Measurements from ENCODE around the gene TAF8. TPM values are rescaled to one million over a fixed set of nuclear protein-coding genes. Genes with fewer than 3 reads are reported as not detected.

Gene TAF8
- total and polyA plus RNA-seq, 8 donors, result 3.8 to 24.6 (median 12.6) TPM

- no peak overlapping the region for H3K4me3 ChIP-seq
- no peaks in the 10 kb centered on the region for H3K9me3 ChIP-seq
- no peaks in the 10 kb centered on the region for H3K27me3 ChIP-seq
- H3K36me3 ChIP-seq, result peaks cover 8 to 45% (median 31%) of the 10 kb centered on the region in 4 donors
- TF ChIP-seq POLR2AphosphoS5 (IDR thresholded peaks at IDR 0.05) (no peak), EP300 (IDR thresholded peaks at IDR 0.05) (no peak), CTCF (IDR thresholded peaks at IDR 0.05) (no peak), POLR2A (IDR thresholded peaks at IDR 0.05) (no peak)
- 72 to 98% (median 89%) methylated on average over 4 of the region's 4 CpGs for WGBS, 5 donors
- no peak for DNase-seq
- H3K4me1 ChIP-seq, result peaks cover 21 to 86% (median 33%) of the 10 kb centered on the region in 4 donors
- no peak overlapping the region for H3K27ac ChIP-seq
- intact Hi-C loops (cut with DNase I; ENCODE audit: low total_unique reads), result loop anchor here (5.0 kb wide), 1 partner anchor 34 kb away; no protein-coding TSS in a partner anchor
These were observed 23.8 kb upstream of the TAF8 start for GRCh38 chr6:42026540-42026939.

GRCh38 chr6:42028234-42029061 is 21.9 kb upstream of the TAF8 start:
- intact Hi-C loops (cut with DNase I; ENCODE audit: low total_unique reads), result loop anchor here (5.0 kb wide), 1 partner anchor 36 kb away; no protein-coding TSS in a partner anchor
- peak in 1 of 2 donors; percentile 19 for DNase-seq
- peaks cover 13 to 85% (median 26%) of the 10 kb centered on the region in 4 donors for H3K4me1 ChIP-seq
- H3K9me3 ChIP-seq, result no peaks in the 10 kb centered on the region
- no peak for TF ChIP-seq CTCF (IDR thresholded peaks at IDR 0.05)
- TF ChIP-seq EP300 (IDR thresholded peaks at IDR 0.05), result no peak
- no peak for TF ChIP-seq POLR2A (IDR thresholded peaks at IDR 0.05)
- no peak for TF ChIP-seq POLR2AphosphoS5 (IDR thresholded peaks at IDR 0.05)
- no peak overlapping the region for H3K4me3 ChIP-seq
- WGBS, 5 donors, result 65 to 81% (median 77%) methylated on average over 17 of the region's 17 CpGs
- no peaks in the 10 kb centered on the region for H3K27me3 ChIP-seq
- peak overlapping the region in 2 of 5 donors; percentile 58 to 73 for H3K27ac ChIP-seq
- peaks cover 8 to 60% (median 42%) of the 10 kb centered on the region in 4 donors for H3K36me3 ChIP-seq

GRCh38 chr6:42029062-42029685 is 21.1 kb upstream of the TAF8 start:
- H3K27ac ChIP-seq, result peak overlapping the region in 2 of 5 donors; percentile 58 to 73
- WGBS, 5 donors, result 92 to 96% (median 95%) methylated on average over 6 of the region's 6 CpGs
- H3K27me3 ChIP-seq, result no peaks in the 10 kb centered on the region
- no peak for DNase-seq
- no peak overlapping the region for H3K4me3 ChIP-seq
- peaks cover 13 to 85% (median 26%) of the 10 kb centered on the region in 4 donors for H3K4me1 ChIP-seq
- peaks cover 8 to 64% (median 44%) of the 10 kb centered on the region in 4 donors for H3K36me3 ChIP-seq
- no peaks in the 10 kb centered on the region for H3K9me3 ChIP-seq
- intact Hi-C loops (cut with DNase I; ENCODE audit: low total_unique reads), result loop anchor here (5.0 kb wide), 1 partner anchor 37 kb away; no protein-coding TSS in a partner anchor
- no peak for TF ChIP-seq EP300 (IDR thresholded peaks at IDR 0.05)
- TF ChIP-seq POLR2AphosphoS5 (IDR thresholded peaks at IDR 0.05), result no peak
- TF ChIP-seq CTCF (IDR thresholded peaks at IDR 0.05), result no peak

- peaks cover 13 to 83% (median 26%) of the 10 kb centered on the region in 4 donors for H3K4me1 ChIP-seq
- WGBS, 5 donors, result 89 to 100% (median 90%) methylated on average over 1 to 3 of the region's 3 CpGs
- H3K4me3 ChIP-seq, result no peak overlapping the region
- intact Hi-C loops (cut with DNase I; ENCODE audit: low total_unique reads), result loop anchor here (5.0 kb wide), 1 partner anchor 38 kb away; no protein-coding TSS in a partner anchor
- no peak overlapping the region for H3K27ac ChIP-seq
- H3K36me3 ChIP-seq, result peaks cover 8 to 62% (median 44%) of the 10 kb centered on the region in 4 donors
- TF ChIP-seq CTCF (IDR thresholded peaks at IDR 0.05) (no peak), POLR2AphosphoS5 (IDR thresholded peaks at IDR 0.05) (no peak), EP300 (IDR thresholded peaks at IDR 0.05) (no peak), POLR2A (IDR thresholded peaks at IDR 0.05) (no peak)
- H3K27me3 ChIP-seq, result no peaks in the 10 kb centered on the region
- no peaks in the 10 kb centered on the region for H3K9me3 ChIP-seq
- DNase-seq, result no peak
These were observed 20.4 kb upstream of the TAF8 start for GRCh38 chr6:42029881-42030280.

Measured in stomach (tissue), 9 donors.